Urothelium cell line (cell line): ENCODE data around the gene TMA7.
A peak's percentile ranks its signal among the peaks of the same experiment; 100 is the strongest.
"Not testable (repeated sequence)": the region's sequence is repeated elsewhere in the genome, so short reads cannot be mapped to it uniquely, and the experiment has no call there.

Experiments
- DNase-seq: peaks from one replicate; pipeline ENCODE4 v3.0.0; 2011; ENCODE audit warnings: low spot score, mixed read lengths
- FAIRE-seq: peaks from 2 replicates; lab custom pipeline; 2011; peaks lifted over from hg19 to GRCh38; lab: Jason Lieb, UNC

TMA7 gene

DNA sequence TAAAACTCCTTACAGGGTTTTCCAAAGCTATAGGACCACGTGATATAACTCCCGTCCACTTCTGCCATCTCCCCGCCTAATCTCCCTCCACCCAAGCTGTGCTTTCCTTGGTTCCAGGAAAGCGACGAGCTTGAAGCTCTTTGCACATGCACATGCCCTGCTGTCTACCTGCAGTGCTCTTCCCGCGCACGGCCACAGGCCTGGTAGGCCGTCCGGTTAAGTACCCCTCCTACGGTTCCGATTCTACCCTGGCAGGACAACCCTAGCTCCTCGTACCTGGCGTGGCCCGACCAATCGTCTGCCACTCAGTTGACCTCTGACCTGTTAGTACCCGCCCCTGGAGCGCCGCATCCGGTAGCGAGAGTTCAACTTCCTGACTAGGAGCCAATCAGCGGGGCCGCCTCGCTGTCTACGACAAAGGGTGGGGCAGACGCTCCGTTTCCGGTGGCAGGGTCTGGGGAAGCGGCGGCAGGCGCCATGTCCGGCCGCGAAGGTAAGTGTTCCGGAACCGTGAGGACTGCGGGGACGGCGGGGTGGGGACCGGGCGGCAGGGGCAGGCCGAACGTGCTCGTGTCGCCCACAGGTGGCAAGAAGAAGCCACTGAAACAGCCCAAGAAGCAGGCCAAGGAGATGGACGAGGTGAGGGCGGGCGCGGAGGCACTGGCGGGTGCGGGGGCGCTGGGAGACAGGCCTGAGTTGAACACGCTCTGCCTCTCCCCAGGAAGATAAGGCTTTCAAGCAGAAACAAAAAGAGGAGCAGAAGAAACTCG is at the start of gene TMA7, which contains the start of gene CCDC51:
Gene TMA7 (plus strand): TSS at position 438 of the 770 bp plus-strand sequence. CDS start 40 bp downstream, at position 478.
Gene CCDC51 (minus strand): TSS at position 300 of the 770 bp plus-strand sequence. CDS start 4,991 bp downstream, outside the sequence.
- DNase-seq (peak; percentile 99), FAIRE-seq (peak; percentile 98)

DNA sequence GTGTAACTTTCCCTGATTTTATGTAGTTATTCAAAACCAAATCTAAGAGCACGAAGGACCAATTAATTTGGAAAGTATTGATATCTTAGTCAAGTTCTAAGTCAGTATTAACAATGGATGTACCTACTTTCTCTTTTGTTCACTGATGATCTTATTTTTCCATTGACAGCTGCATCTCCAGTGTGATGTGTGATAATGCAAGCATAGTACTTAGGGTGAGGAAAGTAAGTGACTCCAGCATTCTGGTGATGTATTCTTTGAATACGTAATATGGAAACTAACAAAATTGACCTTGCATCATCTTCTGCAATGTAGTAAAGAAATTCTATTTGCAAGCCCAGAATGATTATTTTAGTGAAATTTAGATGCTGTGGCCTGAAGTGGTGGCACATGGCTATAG is 45.7 kb upstream of the TMA7 start:
- no peak for DNase-seq

DNA sequence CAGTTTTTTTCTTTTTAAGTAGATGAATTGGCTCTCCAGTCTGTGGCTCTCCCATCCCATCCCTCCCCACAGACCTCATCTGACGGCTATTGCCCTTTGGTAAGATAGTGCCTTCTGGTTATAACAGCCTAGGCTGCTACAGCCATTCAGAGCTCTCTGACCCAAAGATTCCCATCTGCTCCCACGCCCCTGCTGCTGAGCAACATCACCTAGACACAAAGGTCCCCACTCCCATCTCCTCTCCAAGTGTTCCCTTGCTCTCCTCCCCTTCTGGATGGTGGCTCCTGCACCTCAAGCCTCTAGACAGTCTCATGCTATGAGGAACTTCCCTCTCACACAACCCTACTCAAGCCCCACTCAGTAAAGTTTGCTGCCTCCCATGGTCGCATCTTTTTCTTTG is 44.3 kb upstream of the TMA7 start:
- DNase-seq (no peak), FAIRE-seq (no peak)

More for the DNA sequence above, 45.7 kb upstream of the TMA7 start:
- no peak for FAIRE-seq

DNA sequence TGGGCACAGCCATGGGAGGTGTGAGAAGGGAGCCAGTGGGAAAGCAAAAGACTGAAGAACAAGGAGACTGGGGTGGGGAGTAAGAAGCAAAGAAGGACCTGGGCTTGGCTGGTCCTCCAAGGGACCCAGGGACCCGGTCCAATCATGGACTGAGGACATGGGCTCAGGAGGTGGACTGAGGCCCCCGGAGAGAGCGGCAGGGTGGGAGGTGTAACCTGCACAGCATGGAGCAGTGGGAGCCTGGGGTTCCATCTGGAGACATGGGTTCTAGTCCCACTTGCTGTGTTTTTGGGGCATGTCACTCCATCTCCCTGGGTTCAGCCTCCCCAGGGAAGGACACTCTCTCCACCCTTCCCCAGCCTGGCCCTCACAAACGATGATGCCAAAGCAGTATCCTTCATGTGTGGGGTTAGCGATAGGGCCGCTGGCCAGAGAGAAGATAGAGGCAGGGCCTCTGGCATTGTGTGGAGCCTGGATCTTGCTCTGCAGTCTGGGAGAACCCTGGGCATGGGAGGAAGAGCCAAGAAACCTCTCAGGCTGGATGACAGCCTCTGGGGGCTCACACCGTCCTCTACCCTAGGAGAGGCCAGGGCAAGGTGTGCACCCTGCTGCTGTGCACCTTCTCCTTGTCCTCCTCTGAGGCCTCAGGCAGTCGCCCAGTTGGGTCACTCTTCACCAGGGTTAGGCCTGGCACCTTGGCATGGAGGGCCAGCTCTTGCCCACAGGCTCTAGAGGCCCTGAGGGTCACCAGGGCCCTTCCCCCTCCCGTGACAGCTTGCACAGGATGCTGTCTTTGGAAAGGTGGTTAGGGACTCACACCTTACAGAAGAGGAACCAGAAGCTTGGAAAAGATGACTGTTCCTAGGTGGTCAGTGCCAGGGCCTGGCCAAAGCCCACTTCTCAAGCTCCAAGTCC is 42.0 kb upstream of the TMA7 start:
- DNase-seq (no peak), FAIRE-seq (no peak)

DNA sequence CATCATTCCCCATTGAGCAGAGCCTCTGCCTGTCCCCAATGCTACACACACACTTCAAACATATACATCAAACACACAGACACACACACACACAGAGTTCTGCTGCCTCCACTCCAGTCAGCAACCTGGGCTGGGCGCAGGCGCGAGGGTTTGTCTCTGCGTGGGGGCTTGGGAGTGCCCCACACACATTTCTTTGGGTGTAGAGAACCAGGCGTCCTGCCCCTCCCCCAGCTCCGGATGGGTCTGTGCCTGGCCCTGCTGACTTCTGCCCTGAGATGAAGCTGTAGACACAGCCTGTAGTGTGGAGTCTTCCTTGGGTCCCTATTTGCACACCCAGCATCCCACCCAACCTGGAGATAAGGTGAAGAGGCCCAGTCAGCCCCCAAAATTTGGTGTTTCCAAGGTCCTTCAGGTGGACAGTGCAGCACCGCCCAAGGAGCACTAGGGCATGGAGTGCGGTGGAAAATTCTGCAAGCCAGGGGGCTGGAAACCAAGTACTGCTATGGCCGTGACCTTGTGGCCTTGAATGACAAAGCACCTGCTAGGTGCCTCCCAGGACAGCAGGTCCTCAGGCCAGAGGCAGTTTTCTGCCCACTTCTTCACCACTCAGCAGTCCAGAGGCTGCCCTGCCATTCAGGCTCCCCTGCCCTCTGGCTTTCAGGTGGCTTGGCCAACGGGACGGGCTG is 41.2 kb upstream of the TMA7 start:
- no peak for FAIRE-seq
- DNase-seq: no peak

DNA sequence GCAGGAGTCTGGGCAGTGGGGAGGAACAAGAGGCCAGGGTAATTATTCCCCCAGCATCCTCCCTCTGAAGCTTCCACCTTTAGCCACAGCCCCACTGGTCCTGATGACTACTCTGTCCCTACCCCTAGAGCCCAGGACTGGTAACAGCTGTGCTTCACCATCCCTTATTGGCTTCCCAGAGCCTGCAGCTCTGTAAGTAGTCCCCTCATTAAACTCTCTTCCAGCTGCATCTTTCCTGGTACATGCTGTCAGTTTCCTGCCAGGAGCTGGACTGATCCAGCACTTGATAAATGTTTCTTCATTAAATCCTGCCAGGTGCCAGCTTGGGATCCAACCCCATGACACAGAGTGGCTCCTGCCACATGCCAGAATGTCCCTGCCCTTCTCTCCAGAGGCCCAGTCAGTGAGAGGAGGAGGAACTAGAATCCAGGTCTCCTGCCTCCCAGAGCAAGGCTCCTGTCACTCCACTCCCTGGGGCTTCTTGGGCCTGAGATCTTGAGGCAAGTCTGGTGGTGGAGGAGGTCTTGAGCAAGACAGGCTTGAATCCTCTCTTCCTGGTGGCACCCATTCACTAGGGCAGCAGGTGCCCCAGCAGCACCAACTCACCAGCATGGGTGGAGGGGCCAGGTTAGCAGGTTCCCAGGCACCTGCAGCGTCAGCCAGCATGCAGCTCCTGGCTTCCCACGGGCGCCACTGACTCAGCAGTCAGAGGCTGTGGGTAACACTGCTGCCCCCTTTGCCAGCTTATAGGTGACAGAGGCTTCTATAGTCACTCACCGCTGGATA is 40.5 kb upstream of the TMA7 start:
- no peak for FAIRE-seq
- no peak for DNase-seq

DNA sequence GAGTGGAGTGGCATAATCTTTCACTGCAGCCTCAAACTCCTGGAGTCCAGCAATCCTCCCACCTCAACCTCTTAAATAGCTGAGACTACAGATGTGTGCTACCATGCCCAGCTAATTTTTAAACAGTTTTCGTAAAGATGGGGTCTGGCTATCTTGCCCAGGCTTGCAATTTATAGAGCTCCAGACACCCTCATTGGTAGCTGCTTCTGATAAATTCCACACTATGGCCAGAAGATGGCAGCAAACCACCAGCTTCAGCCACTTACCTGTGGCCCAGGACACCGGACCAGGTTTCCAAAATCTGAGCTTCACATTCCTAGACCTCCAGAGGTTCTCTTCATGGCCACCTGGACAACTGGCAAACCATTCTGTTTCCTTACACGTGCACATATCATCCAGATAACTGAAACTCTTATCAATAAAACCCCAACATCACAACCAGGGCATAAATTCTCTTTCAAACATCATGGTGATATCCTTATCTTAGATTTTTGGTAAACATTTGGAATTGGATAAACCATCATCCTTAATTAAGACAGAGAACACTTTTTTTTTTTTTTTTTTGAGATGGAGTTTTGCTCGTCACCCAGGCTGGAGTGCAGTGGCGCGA is 39.1 kb upstream of the TMA7 start:
- FAIRE-seq (peak; percentile 13), DNase-seq (peak; percentile 83)

DNA sequence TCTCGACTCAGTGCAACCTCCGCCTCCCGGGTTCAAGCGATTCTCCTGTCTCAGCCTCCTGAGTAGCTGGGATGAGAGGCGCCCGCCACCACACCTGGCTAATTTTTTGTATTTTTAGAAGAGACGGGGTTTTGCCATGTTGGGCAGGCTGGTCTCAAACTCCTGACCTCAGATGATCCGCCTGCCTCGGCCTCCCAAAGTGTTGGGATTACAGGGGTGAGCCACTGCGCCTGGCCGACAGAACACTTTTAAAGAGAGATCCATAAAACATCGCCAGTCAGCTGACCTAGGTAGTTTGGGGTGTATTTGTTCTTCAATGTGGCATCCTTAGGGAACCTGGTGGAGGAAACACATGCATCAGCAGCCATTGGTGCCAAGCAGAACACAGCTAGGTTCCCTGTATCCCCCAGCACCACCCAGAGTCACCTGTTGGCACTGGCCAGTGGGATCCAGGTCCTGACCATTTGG is 38.6 kb upstream of the TMA7 start:
- not testable (repeated sequence) for FAIRE-seq, DNase-seq

DNA sequence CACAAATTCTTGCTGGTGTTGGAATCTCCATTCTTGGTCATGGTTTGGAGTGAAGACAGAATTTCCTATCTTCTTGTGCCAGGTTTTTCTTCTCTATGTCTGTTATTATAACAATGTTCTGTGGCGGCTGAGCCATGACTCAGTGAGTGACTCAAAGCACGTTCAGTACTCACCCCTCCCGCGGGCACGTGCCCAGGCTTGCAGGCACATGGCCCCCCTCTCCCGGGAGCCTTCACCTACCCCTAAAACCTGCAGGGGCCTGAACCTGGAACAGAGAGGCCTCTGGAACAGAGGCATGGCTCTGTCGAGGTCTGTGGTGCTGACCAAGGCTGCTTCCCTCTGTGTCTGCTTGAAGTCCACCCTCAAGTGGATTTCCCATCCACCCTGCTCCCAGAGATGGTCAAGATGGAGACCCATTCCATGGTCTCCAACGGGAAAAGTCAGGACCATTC is 37.8 kb upstream of the TMA7 start:
- peak; percentile 87 for DNase-seq
- FAIRE-seq: peak; percentile 87

DNA sequence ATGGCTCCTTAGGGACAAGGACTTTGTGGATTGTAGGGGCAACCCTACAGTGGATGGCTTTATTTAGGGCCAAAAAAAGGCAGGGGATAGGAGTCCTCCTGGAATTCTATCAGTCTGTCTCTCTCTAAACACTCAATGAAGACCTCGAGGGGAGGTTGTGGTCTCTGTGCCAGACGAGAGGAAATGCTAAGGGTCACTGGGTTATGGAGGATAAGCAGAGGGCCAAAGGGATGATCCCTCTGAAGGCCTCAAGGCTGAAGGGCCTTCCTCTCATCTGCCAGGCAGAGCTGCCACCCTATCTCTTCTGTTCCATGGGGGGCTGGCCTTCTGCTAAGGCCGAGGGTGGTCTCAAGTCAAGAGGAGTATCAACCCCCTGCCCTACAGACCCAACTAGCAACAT is 37.1 kb upstream of the TMA7 start:
- no peak for DNase-seq
- FAIRE-seq: no peak

DNA sequence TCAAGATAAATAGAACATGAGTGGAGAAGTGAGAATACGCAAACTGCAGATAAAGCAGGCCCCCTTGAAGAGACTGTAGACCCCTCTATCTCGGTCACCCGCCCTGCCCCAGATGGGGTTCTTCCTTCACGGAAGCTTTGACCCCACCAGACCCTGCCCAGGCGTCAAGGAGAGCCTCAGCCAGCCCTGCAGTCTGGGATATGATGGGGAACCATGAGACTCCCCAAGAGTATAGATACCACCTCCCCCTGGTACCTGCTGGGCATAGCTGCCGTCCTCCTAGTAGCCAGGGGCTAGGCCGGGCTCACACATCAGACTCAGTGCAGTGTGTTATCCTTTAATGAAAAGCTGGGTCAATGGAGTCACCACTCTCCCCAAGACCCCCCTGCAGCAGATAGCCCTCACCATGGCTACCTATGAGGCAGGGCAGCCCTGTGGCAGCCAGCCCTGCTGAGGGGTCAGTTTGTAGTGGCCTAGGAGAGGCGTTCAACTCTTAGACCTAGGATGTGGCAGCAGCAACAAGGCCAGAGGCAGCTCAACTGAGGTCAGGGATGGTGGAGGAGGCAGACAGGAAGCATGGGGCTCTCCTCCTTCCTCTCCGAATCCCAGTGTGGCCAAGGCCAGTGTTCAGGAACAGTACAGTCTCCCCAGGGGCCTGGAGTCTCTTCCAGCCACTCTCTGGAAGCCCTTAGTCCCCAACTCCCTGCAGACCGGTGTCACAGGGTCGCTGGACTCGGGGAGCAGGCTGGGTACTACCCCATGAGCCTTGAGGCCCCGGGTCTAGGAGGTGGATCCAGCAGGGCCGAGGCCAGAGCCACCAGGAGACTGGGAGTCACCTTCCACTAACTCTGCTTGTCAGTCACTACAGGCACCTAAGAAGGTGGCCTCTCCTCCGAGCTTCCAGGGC is 36.3 kb upstream of the TMA7 start:
- no peak for DNase-seq
- no peak for FAIRE-seq

DNA sequence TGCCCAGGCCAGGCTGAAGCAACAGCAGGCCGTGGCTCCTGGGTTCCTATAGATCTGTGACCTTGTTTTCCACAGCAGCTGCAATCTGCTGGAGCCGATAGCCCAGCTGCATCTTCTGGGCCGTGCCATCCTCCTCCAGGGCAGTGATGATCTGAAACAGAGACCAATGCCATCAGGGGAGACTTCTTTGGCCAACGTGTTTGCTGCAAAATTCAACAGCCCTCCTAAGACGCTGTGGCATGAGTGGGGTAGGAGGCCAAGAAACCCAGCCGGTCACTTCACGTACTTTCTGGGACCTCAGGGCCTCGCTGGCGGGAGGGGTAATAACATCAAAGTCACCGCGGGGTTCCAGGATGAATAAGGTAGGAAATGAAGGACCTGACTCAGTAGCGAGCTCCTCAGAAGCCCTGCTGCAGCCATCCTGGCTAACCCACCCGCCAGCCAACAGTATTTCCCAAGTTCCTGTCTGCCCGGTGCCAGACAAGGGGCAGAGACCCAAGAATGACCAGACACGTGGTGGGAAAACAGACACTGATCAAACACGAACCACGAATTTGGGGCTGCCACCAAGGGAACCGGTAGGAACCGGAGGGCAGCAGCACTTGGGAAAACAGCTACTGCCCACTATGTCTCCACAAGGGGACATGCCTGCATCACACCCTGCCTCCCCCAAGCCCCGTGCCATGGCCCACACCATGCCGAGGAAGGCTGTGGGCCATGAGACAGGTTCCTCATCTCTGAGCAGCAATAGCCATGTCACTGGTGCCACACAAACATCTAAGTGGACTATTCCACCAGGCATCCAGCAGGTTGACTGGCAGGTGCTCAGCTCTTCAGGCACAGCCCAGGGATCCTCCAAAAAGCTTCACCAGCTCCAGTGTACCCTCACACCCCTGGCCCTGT is 35.4 kb upstream of the TMA7 start:
- no peak for DNase-seq
- no peak for FAIRE-seq

DNA sequence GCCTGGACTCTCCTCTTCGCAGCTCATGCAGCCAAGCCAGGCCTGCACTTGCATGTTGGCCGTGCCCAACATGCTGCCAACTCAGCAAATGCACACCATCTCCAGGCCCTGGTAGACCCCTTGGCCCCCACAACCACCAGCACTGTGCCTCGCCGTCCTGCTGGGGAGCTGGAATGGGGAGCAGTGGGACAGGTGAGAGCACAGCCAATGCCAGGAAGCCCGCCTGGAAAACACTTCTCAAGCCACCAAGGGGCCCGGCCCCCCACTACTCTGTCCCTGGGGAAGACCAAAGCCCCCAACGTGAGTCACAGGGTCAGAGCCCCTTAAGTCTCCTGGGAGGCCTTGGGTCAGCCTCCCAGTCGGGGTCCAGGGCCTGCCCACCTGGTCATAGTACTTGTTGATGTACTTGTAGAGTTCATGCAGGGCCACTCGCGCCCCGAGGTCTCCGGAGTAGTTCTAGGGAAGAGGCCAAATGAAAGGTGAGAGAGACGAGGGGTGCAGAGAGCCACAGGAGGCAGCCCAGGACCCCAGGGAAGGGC is 34.6 kb upstream of the TMA7 start:
- FAIRE-seq (no peak), DNase-seq (no peak)

DNA sequence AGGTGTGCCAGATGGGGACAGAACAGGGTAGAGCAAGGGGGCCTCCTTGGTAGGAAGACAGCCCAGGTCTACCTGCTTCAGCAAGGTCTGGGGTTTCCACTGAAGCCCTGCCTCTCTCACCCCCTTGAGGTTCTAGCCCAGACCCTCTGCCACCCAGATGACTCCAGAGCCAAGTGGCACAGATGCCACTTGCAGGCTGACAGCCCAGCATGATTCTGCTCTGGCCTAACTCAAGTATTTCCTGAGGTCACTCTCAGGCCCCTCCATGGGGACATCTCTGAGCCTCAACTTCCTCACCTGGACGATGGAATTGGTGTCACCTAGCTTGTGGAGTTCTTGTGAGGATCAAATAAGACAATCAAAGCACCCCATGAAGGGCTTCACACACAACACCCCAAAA is 34.1 kb upstream of the TMA7 start:
- no peak for DNase-seq
- no peak for FAIRE-seq

DNA sequence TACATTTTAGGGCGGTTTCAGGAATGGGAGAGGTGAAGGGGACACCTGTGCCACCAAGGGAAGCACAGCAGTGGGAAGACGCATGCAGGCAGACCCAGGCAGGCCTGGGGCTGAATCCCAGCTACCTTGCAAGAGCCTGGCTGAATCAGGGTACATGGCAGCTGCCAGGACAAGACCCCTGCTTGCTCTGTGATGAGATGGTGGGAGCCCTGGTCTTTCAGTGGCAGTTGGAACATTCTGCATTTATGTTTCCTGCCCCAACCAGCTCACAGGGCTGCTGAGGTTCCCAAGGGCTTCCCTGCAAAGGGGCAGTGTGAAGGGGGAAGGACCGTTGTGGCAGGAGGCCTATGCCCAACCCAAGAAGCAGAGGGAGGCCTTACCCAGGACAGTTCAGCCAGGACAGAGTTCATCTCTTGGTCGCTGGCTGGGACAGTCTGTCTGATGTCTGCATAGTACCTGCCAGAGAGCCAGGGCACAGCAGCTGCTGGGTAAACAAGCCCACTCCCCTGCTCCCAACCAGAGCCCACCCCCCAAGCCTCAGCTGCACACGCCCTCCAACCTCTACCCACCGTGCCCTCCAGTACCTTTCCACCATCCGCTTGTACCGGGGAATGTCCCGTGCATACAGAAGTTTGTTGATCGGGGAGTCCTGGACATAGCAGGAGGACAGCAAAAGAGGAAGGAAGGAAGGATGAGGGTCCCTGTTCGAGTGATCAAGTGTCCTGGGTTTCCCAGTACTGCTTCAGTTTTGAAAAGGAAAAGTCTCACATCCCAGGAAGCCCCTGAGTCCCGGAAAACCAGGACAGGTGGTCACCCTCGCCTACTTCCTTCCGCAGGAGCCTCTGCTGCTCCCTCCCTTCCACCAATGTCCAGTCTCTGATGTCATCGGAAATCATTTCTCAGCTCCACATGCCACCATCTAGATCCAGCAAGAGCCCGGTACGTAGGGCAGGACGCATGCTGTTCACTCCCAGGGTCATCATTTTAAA is 33.3 kb upstream of the TMA7 start:
- no peak for DNase-seq

DNA sequence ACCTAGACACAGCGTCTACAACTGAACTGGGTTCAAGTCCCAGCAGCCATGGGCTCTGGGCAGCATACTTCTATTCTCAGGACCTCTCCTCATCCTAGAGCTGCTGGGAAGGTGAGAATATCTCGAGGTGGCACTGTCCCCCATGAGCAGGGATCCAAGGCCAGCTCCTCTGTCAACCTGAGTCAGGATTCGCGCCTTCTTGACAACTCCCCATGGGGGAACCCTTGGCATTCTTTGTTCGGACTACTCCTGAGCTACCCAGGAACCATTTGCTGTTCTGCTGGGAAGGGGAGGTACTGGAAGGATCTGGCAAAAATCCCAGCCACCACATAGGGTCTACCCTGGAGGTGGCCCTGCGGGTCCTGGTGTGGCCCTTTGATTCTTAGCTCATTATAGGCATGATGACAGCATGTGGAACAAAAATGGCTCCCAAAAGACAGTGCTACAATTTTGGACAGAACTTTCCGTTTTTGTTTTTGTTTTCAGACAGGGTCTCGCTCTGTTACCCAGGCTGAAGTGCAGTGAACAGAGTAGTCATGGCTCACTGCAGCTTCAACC is 32.4 kb upstream of the TMA7 start:
- DNase-seq: no peak
- FAIRE-seq: no peak

More for the DNA sequence above, 33.3 kb upstream of the TMA7 start:
- FAIRE-seq: no peak
